Natural killer cell (primary cell): Measurements from ENCODE around the gene ABHD17C. TPM values are rescaled to one million over a fixed set of nuclear protein-coding genes. Genes with fewer than 3 reads are reported as not detected.

Experiments
- ATAC-seq, 3 donors: fragments of 150-1000 bp in 2 of 3; fragments of 200-7000 bp in 1 of 3; cut with Tn5 transposase; 1 replicate in 1 of 3; 2 replicates in 2 of 3; pipeline ENCODE4 v1.10.0; 2021; ENCODE audit warnings: mild to moderate bottlenecking in 2 of 3, moderate library complexity in 2 of 3
- DNase-seq, 2 donors: peaks; one replicate each; pipeline versions ENCODE4 v3.0.0 to v3.0.0-alpha.2; 2013 to 2021; ENCODE audit warnings: mixed read lengths in 1 of 2
- H3K27ac ChIP-seq: one replicate; pipeline ENCODE4 v1.5.1; 2013; ENCODE audit warnings: mild to moderate bottlenecking, low read length
- H3K27me3 ChIP-seq: one replicate; pipeline ENCODE4 v1.6.1; 2013; ENCODE audit warnings: low read length; ENCODE audit not compliant: control insufficient read depth, insufficient read depth
- H3K36me3 ChIP-seq: one replicate; pipeline ENCODE4 v1.6.1; 2013; ENCODE audit warnings: low read length; ENCODE audit not compliant: control insufficient read depth, insufficient read depth
- H3K4me1 ChIP-seq: one replicate; pipeline ENCODE4 v1.6.1; 2013; ENCODE audit warnings: low read length; ENCODE audit not compliant: control insufficient read depth, insufficient read depth
- H3K4me3 ChIP-seq: one replicate; pipeline ENCODE4 v1.5.1; 2013; ENCODE audit warnings: low read length
- H3K9me3 ChIP-seq: one replicate; pipeline ENCODE4 v1.6.1; 2013; ENCODE audit warnings: low read length; ENCODE audit not compliant: control insufficient read depth, insufficient read depth
- H3K27ac Mint-ChIP-seq, 2 donors: one replicate each; pipeline ENCODE4 v1.8.0; 2022; ENCODE audit warnings: mild to moderate bottlenecking in 2 of 2, mixed read lengths in 2 of 2, moderate library complexity in 1 of 2
- H3K27me3 Mint-ChIP-seq, 2 donors: one replicate each; pipeline ENCODE4 v1.8.0; 2022; ENCODE audit warnings: low read depth in 2 of 2, mixed read lengths in 2 of 2
- H3K36me3 Mint-ChIP-seq: one replicate; pipeline ENCODE4 v1.8.0; 2022; ENCODE audit warnings: mixed read lengths
- H3K4me1 Mint-ChIP-seq, 2 donors: one replicate each; pipeline ENCODE4 v1.8.0; 2022; ENCODE audit warnings: mixed read lengths in 2 of 2
- H3K4me3 Mint-ChIP-seq: one replicate; pipeline ENCODE4 v1.8.0; 2022; ENCODE audit warnings: mild to moderate bottlenecking, moderate library complexity, mixed read lengths
- H3K9me3 Mint-ChIP-seq, 2 donors: one replicate each; pipeline ENCODE4 v1.8.0; 2022; ENCODE audit warnings: mixed read lengths in 2 of 2
- CTCF ChIP-seq: fragments of 200-600 bp; IDR thresholded peaks from one replicate; pipeline ENCODE4 v1.8.0; 2022; ENCODE audit warnings: antibody characterized with exemption
- WGBS: methylation state at CpG from one replicate; pipeline ENCODE4 v1.1.7; 2013; ENCODE audit warnings: missing lambda C conversion rate; ENCODE audit not compliant: insufficient coverage; 5-methylcytosine and 5-hydroxymethylcytosine counted together
- intact Hi-C: fragments of 100-400 bp; cut with micrococcal nuclease; formaldehyde crosslinking; loops from one replicate; pipeline ENCODE4 v1.14.2; 2022
- total RNA-seq, 4 donors: library from RNA; stranded (reverse); fragments of 120-200 nt in 1 of 4; gene quantifications; one replicate each; pipeline versions ENCODE4 v1.2.3 to v1.2.4, GENCODE V29; 2013 to 2022

The ABHD17C gene
- total RNA-seq, 3 donors from 2014 or later (not counting 1 experiment from before 2014, with no cell fraction given): 2.4 to 4.4 (median 4.3) TPM

DNA sequence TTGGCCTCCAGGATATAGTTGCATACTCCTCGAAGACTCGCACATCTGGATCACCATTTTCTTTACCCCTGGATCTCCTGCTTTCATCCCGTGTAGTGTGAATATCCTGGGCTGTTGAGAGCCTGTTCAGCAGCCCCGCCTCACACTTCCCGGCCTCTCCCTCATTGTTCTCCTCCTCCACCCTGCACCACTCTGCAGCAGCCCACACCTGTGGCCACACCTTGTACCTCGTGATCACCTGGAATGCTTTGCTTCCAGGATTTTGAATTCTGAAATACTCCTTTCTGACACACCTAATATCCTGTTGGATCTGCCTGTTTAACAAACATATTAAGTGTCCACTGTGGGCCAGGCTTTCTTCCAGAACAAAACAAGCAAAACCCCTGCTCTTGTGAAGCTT is 14.4 kb downstream of the ABHD17C start:
- no peak for ATAC-seq
- WGBS: 97% methylated on average over 6 of the region's 6 CpGs

DNA sequence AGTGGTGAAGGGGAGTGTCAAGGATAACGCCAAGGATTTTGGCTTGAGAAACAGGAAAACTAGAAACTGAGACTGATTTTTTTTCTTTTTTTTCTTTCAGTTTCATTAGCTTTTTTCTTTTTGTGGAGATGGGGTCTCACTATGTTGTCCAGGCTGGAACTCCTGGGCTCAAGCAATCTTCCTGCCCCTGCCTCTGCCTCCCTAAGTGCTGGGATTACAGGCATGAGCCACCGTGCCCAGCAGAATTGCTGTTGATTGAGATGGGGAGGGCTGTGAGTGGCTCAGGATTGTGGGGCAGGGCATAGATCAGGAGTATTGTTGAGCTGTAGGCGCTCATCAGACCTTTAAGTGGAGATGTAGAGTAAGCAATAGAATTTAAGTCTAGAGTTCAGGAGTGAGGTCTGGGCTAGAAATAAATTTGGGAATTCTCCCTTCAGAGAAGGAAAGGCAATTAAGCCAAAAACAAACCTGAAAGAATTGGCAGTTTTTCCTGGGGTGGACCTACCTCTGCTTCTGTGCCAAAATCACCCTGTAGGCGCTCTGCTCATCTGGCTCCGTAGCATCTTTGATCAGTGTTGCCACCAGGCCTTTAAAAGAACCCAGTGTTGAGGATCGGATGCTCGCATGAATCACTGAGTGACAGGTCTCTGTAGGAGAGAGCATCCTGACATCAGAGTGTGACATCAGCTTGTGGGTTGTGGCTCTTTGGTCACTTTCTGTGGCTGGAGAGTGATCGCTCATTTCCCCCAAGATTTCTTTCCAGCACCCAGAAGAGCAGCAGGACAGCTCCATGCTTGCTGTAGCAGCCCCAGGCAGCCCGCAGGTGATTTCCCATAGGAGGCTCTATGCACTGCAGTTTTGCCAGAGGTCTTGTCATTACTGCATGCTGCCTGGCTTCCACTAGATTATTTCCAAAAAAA is 15.8 kb downstream of the ABHD17C start:
- no peak overlapping the region for H3K4me3 Mint-ChIP-seq
- peak in 1 of 3 donors; percentile 48 for ATAC-seq
- H3K4me1 Mint-ChIP-seq: peaks cover 16 to 23% of the 10 kb centered on the region in 2 donors
- Histone ChIP-seq H3K9me3 (no peaks in the 10 kb centered on the region), H3K36me3 (no peaks in the 10 kb centered on the region), H3K27me3 (no peaks in the 10 kb centered on the region), H3K4me3 (no peak overlapping the region), H3K4me1 (peaks cover 5% of the 10 kb centered on the region), H3K27ac (no peak overlapping the region)
- DNase-seq: no peak
- no peaks in the 10 kb centered on the region for H3K27me3 Mint-ChIP-seq
- no peaks in the 10 kb centered on the region for H3K36me3 Mint-ChIP-seq
- WGBS: 85% methylated on average over 9 of the region's 9 CpGs
- H3K27ac Mint-ChIP-seq: peak overlapping the region in 1 of 2 donors; percentile 6
- TF ChIP-seq CTCF: no peak
- no peaks in the 10 kb centered on the region for H3K9me3 Mint-ChIP-seq
- intact Hi-C loops: no loop called here

More for the DNA sequence above, 14.4 kb downstream of the ABHD17C start:
- no peaks in the 10 kb centered on the region for H3K36me3 ChIP-seq
- DNase-seq: no peak
- H3K27me3 Mint-ChIP-seq: peaks cover 0 to 7% of the 10 kb centered on the region in 2 donors
- intact Hi-C loops: no loop called here
- no peak overlapping the region for H3K4me3 ChIP-seq
- TF ChIP-seq CTCF: no peak
- peaks cover 5% of the 10 kb centered on the region for H3K4me1 ChIP-seq
- H3K27ac ChIP-seq: no peak overlapping the region
- H3K36me3 Mint-ChIP-seq: no peaks in the 10 kb centered on the region
- no peaks in the 10 kb centered on the region for H3K27me3 ChIP-seq
- H3K4me3 Mint-ChIP-seq: no peak overlapping the region
- peaks cover 16 to 23% of the 10 kb centered on the region in 2 donors for H3K4me1 Mint-ChIP-seq
- no peak overlapping the region for H3K27ac Mint-ChIP-seq
- no peaks in the 10 kb centered on the region for H3K9me3 ChIP-seq
- H3K9me3 Mint-ChIP-seq: no peaks in the 10 kb centered on the region

DNA sequence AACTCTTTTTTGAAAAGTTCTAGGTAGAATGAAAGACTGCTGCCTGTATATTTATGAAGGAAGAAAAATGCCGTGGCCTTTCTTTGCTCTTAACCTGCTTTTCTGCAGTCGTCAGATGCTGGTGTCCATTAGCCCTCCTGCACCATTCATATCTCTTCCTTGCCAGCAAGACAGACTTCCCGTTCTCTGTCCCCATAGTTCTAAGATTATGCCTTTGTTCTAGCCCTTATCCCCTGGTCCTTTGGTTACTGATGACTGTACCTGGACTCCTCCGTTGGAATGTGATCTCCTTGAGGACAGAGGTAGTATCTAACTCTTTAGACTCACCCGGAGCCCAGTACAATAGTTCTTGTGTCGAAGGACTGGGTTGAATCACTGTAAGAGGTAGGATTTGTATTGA is 16.8 kb downstream of the ABHD17C start:
- intact Hi-C loops: no loop called here
- WGBS: 88% methylated on average over 6 of the region's 6 CpGs
- peaks cover 16 to 23% of the 10 kb centered on the region in 2 donors for H3K4me1 Mint-ChIP-seq
- Histone ChIP-seq H3K27ac (no peak overlapping the region), H3K9me3 (no peaks in the 10 kb centered on the region), H3K27me3 (no peaks in the 10 kb centered on the region), H3K4me3 (no peak overlapping the region), H3K36me3 (no peaks in the 10 kb centered on the region), H3K4me1 (peaks cover 5% of the 10 kb centered on the region)
- H3K27ac Mint-ChIP-seq: peak overlapping the region in 1 of 2 donors; percentile 6
- H3K36me3 Mint-ChIP-seq: no peaks in the 10 kb centered on the region
- DNase-seq: no peak
- no peak overlapping the region for H3K4me3 Mint-ChIP-seq
- no peaks in the 10 kb centered on the region for H3K9me3 Mint-ChIP-seq
- no peaks in the 10 kb centered on the region for H3K27me3 Mint-ChIP-seq
- ATAC-seq: no peak
- TF ChIP-seq CTCF: no peak
